ENCODE results near the gene GATD1.
A peak's percentile ranks its signal among the peaks of the same experiment; 100 is the strongest.
"Not testable (repeated sequence)": the region's sequence is repeated elsewhere in the genome, so short reads cannot be mapped to it uniquely, and the experiment has no call there.

The GATD1 gene

GRCh38 chr11:761526-762108, 15.7 kb downstream of the GATD1 start:
- no peak for DNase-seq

DNA sequence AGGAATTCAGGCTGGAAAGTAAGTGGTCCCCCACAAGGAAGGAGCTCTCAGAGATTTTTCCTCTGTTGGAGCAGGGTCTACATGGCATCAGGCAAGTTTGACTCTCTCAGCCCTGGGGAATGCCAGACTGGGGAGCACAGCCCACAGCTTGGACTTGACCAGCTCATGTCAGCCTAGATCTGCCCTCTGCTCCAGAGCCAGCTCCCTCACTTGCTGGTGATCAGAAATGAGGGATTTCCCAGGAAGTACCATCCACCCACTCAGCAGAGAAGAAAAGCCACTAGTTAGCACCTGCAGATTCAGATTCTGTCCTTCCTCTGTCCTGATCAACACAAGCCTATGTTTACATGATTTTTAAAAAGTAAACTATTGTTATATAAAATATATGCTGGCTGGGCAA, 17.1 kb downstream of the GATD1 start:
- no peak for DNase-seq

DNA sequence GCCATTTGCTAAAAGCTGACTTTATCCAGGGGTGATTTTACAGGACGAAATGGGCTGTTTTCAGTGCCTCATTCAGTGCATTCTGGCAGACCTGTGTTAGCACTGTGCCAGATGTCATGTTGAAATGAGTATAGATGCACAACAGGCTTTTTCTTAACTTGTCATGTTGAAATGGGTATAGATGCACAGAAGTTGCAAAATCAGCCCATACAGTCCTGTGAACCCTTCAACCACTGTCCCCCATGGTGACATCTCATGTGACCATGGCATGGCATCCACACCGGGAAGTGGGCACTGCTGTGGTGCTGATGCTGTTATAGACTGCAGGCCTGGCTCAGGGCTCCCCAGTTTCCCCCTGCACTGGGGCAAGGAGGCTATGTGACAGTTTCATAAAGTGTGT, 27.6 kb downstream of the GATD1 start:
- no peak for DNase-seq

- no peak for DNase-seq
These were observed 29.3 kb downstream of the GATD1 start for GRCh38 chr11:748007-748359.

DNA sequence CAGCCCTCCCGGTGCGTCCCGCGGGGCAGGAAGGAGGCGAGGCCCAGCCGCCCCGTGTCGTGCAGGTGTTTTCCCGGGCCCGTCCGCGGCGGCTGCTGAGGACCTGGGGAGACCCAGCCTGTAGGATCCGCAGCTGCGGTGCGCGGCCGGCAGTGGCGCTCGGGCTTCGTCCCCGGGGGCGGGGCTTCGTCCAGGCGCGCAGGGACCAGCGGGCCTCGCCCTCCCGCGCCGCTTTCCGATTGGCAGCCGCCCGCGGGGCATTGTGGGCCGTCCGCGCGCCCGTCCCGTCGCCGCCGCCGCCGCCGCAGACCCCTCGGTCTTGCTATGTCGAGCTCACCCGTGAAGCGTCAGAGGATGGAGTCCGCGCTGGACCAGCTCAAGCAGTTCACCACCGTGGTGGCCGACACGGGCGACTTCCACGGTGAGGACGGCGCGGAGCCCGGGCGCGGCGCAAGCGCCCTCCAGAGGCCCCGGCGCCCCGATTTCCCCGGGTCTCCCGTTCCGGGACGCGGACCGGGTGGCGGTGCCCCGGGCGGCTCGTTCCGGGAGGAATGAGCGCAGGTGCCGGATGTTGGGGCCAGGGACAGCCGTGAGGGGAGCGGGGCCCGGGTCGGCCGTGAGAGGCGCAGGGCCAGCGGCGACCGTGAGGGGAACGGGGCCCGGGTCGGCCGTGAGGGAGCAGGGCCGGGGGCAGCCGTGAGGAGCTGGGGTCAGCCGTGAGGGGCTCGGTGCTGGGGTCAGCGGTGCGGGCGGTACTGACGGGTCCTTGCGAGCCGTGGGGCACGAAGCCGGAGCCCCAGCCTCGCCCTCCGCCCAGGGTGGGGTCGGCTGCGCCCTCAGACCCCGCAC, 29.9 kb downstream of the GATD1 start, which contains the start of gene TALDO1:
TALDO1 (plus strand) TSS at position 307 of the 849 bp plus-strand sequence; CDS start at position 325, 18 bp downstream.
- peak; percentile 87 for DNase-seq

- peak; percentile 32 for DNase-seq
These were observed 30.8 kb downstream of the GATD1 start for GRCh38 chr11:746289-747157.

- no peak for DNase-seq
These were observed 31.9 kb downstream of the GATD1 start for GRCh38 chr11:745428-745827.

GRCh38 chr11:742571-743201, 34.6 kb downstream of the GATD1 start:
- DNase-seq, result no peak

DNA sequence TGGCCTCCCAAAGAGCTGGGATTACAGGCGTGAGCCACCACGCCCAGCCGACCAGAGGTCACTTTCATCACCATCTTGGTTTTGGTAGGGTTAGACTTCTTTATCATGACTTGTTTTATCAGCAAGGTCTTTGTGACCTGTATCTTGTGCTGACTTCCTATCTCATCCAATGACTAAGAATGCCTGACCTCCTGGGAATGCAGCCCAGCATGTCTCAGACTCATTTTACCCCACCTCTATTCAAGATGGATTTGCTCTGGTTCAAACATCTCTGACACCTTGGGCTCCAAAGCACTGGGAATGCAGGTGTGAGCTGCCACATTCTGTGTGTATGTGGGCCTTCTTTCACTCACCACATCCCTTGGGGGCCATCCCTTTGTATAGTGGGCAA, 35.1 kb downstream of the GATD1 start:
- no peak for DNase-seq

- not testable (repeated sequence) for DNase-seq
These were observed 39.4 kb downstream of the GATD1 start for GRCh38 chr11:737899-738298.

DNA sequence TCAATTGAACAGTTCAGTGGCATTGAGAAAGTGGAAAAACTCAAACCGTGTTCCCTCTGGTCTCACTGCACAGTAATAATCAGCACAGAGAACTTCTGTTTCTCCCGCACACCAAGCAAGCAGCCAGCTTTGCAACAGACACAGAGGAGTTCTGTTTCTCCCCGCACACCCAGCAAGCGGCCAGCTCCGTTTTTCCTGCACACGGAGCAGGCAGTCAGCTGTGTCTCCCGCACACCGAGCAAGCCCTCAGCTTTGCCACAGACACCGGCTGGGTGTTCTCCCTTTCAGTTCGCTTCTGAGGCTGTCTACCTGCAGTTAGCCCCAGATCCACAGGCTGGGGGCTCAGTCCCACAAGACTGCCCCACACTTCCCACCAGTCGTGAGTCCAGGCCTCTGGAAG, 39.9 kb downstream of the GATD1 start:
- no peak for DNase-seq

- DNase-seq, result not testable (repeated sequence)
These were observed 42.7 kb downstream of the GATD1 start for GRCh38 chr11:734541-734940.

DNA sequence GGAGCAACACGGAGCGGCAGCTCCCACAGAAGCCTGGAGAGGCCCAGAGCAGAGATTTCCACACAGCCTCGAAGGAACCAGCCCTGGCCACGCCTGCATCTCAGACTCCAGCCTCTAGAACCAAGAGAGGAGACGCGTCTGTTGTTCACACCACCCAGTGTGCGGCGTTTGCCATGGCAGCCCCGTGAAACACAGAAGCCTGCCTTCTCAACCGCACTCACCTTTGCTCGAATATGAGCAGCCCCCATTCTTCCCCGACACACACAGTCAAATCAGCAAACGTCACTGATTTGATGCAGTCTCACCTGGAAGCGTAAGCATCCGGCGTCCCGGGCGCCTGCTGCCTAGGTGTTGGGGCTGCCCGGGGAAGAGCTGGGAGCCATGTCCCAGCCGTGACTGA, 44.2 kb downstream of the GATD1 start:
- DNase-seq, result no peak

- no peak for DNase-seq
These were observed 47.7 kb downstream of the GATD1 start for GRCh38 chr11:729492-730074.

GRCh38 chr11:728901-729491, 48.3 kb downstream of the GATD1 start:
- DNase-seq, result no peak

DNA sequence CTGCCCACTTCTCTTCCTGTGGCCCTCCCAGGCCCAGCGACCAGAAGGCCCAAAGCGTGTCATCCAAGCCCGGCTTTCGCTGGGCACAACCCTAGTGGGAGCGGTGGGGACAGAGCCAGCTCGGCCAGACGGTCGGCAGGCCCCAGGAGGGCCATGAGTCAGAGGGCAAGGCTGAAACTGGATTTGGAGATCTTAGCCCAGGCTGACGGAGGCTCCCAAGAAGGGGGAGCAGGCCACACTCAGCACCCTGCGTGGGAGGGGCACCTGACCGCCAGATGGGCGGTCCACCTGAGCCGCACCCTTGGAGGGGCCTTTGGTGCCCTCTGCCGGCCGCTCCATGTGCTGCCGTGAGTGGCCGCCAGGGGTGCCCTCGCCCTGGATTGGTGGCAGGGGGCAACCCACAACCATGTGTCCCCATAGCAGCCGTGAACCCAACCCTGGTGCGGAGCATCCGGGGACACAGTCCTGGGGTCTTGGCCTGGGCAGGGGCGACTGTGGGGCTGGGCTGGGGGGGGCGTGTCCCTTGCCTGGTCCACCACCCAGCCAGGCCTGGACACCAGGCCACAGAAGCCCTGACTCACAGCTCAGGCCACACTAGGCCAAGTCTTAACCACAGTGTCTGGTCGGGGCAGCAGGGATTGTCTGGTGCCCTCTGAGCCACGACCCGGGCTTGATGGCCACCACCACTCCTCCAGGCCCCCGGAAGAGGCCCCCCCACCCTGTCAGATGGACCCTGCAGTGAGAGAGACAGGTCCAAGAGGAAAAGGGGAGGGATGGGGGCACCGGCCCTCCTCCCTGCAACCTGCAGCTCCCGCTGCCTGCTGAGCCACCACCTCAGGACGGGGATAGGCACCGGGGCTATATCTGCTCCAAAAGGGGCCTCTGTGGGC, 49.2 kb downstream of the GATD1 start:
- peak; percentile 18 for DNase-seq

DNA sequence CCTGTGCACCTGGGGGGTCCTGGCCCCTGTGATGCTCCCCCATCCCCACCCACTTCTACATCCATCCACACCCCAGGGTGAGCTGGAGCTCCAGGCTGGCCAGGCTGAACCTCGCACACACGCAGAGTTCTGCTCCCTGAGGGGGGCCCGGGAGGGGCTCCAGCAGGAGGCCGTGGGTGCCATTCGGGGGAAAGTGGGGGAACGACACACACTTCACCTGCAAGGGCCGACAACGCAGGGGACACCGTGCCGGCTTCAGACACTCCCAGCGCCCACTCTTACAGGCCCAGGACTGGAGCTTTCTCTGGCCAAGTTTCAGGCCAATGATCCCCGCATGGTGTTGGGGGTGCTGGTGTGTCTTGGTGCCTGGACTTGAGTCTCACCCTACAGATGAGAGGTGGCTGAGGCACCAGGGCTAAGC, 50.0 kb downstream of the GATD1 start:
- no peak for DNase-seq

GRCh38 chr11:726278-727220, 50.7 kb downstream of the GATD1 start:
- DNase-seq, result peak; percentile 48

DNA sequence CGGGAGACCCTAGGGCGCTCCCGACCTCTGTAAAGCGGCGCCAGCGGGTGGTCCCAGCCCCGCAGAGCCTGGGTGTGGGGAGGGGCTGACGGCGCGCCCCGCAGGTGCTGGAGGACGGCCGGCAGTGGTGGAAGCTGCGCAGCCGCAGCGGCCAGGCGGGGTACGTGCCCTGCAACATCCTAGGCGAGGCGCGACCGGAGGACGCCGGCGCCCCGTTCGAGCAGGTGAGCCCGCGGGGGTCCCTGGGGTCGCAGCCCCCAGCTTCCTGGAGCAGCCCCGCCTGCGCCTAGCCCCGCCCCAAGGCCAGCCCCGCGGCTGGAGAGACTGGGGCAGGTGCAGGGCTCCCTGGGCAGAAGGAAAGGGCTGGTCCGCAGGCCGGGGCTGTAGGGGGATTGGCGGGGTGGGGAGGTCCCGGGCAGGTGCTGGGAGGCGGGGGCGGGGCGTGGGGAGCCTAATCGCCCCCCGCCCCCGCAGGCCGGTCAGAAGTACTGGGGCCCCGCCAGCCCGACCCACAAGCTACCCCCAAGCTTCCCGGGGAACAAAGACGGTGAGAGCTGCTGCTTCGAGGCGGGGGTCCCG, 51.6 kb downstream of the GATD1 start:
- DNase-seq, result peak; percentile 26

All from NCI-H748 treated with DMSO at 0.1 percent for 48 hours (cell line).